HG03354 (cell line): ENCODE results near the gene SAPCD1.
A peak's percentile ranks its signal among the peaks of the same experiment; 100 is the strongest.

Experiments
- ATAC-seq: cut with Tn5 transposase; IDR thresholded peaks from one replicate; pipeline ENCODE4 v1.9.1; 2021; ENCODE audit warnings: mild to moderate bottlenecking; ENCODE audit not compliant: unreplicated experiment, poor library complexity, severe bottlenecking

Gene SAPCD1

DNA sequence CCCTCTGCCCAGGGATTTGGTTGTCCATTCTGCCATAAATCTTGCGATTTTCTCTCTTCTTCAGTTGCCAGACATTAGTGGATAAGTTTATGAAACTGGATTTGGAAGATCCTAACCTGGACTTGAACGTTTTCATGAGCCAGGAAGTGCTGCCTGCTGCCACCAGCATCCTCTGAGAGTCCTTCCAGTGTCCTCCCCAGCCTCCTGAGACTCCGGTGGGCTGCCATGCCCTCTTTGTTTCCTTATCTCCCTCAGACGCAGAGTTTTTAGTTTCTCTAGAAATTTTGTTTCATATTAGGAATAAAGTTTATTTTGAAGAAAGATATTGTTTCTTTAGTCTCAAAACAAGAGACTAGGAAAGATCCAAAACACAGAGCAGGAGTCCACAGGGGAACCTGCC is at the start of gene SAPCD1:
TSS of gene SAPCD1 (plus strand) at position 301 of the 400 bp plus-strand sequence. CDS start 399 bp downstream, outside the sequence.
- no peak for ATAC-seq

DNA sequence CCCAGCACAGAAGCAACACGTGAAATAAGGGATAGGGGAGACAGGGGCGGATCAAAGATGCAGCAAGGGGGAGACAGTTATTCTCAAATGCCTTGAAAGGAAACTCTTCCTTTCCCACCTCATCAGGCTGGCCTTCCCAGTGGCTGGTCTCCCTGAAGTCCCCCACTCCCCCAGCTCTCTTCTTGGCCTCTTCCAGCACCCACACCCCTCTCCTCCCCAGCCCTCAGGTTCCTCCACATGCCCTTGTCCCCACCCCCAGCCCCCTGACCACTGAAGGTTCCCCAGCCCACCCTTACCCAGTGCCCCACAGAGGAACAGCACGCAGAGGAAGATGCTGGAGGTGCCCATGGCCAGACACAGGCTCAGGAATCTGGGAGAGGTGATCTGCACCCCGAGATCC is 49.0 kb upstream of the SAPCD1 start:
- no peak for ATAC-seq

- ATAC-seq: no peak
These were observed 48.3 kb upstream of the SAPCD1 start for GRCh38 chr6:31713991-31714684.

- no peak for ATAC-seq
These were observed 47.2 kb upstream of the SAPCD1 start, which contains the start of gene LY6G6D for GRCh38 chr6:31715022-31715958. Gene LY6G6D (plus strand): TSS chr6:31715348. CDS start chr6:31715356, 8 bp downstream.

- ATAC-seq: no peak
These were observed 44.8 kb upstream of the SAPCD1 start for GRCh38 chr6:31717499-31718222.

GRCh38 chr6:31718265-31718664 is 44.2 kb upstream of the SAPCD1 start:
- ATAC-seq: no peak

DNA sequence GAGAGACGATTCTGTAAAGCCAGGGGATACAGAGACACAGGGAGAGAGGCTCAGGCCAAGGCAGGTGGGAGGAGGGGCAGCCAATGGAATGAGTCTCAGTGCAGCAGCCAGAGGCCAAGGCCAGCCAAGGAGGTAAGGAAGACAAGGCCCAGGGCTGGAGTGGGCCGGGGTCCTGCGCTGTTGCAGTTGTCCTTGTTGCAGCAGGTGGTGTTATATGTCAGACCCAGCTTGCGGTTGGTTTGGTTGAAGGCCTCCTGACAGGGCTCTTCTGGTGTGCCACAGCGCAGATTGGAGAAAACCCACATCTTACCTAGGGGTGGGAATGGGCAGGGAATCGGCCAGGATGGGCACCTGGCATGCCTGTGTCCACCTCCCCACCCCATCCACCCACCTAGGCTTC is 43.5 kb upstream of the SAPCD1 start:
- no peak for ATAC-seq

GRCh38 chr6:31720196-31720770 is 42.2 kb upstream of the SAPCD1 start:
- no peak for ATAC-seq

GRCh38 chr6:31721351-31722020 is 41.0 kb upstream of the SAPCD1 start, which contains the start of gene LY6G6C:
Gene LY6G6C (minus strand): TSS chr6:31721746. CDS start chr6:31721679, 67 bp downstream.
- no peak for ATAC-seq

DNA sequence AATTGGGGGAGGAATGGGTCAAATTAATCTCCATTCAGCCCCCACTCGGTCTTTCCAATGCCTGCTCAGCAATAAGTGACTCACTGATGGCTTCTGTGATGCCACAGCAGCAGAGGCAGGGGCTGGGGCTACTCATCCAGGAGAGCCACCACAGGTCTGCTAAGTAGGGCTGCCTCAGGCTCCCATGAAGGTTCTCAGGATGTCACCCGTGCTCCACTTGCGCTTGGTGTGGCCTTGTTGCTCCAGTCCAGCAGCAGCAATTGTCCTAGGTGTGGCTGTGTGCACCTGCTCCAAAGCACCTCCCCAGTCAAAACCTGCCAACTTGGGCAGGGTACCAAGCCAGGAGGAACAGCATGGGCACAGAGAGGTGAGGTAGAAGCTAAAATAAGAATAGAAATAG is 40.3 kb upstream of the SAPCD1 start:
- no peak for ATAC-seq

DNA sequence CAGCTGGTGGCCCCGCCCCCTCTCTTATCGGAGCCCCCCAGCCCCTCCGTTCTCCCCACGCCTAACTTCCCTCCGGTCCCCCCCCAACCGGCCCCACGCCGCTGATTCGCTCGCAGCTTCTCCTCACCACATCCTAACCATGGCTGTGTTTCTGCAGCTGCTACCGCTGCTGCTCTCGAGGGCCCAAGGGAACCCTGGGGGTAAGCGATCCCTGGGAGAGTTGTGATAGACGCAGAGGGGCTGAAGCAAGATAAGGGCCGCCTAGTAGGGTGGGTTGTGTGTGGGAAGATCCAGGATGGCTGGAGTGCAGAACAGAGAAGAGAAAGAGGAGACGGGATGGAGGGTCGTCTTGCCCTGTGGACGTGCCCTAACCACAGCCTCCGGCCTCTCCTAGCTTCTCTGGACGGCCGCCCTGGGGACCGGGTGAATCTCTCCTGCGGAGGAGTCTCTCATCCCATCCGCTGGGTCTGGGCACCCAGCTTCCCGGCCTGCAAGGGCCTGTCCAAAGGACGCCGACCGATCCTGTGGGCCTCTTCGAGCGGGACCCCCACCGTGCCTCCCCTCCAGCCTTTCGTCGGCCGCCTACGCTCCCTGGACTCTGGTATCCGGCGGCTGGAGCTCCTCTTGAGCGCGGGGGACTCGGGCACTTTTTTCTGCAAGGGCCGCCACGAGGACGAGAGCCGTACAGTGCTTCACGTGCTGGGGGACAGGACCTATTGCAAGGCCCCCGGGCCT is 39.0 kb upstream of the SAPCD1 start, which contains the start of gene MPIG6B:
TSS of gene MPIG6B (plus strand) at position 129 of the 735 bp plus-strand sequence. CDS start at position 140, 11 bp downstream.
- no peak for ATAC-seq

DNA sequence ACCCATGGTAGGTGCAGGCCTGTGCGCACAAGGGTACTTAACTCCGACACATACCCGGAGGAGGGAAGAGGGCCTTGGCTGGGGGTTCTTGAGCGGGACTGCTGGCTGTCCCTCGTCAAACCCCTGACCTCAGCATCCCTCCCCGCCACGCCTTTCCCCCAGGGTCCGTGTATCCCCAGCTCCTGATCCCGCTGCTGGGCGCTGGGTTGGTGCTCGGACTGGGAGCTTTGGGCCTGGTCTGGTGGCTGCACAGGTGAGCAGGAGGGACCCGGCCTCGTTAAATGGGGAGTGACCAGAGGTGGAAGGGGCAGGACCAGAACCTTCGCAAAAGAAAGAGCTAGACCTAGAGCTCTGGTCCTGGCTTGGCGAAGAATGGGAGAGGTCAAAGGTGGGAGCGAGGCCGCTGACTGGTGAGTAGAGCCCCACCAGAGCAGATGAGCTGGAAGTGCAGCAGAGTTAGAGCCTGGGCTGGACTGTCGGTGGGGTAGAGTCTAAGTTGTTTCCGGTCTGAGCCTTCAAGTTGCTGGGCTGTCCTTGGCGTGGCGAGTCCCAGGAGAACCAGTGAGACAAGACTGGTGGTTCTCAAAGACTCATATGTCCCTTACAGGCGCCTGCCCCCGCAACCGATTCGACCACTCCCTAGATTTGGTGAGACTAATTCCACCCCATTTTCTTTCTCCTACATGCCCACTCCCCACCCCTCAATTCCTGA is 38.3 kb upstream of the SAPCD1 start:
- no peak for ATAC-seq

GRCh38 chr6:31725502-31726350 is 36.7 kb upstream of the SAPCD1 start:
- ATAC-seq: no peak

DNA sequence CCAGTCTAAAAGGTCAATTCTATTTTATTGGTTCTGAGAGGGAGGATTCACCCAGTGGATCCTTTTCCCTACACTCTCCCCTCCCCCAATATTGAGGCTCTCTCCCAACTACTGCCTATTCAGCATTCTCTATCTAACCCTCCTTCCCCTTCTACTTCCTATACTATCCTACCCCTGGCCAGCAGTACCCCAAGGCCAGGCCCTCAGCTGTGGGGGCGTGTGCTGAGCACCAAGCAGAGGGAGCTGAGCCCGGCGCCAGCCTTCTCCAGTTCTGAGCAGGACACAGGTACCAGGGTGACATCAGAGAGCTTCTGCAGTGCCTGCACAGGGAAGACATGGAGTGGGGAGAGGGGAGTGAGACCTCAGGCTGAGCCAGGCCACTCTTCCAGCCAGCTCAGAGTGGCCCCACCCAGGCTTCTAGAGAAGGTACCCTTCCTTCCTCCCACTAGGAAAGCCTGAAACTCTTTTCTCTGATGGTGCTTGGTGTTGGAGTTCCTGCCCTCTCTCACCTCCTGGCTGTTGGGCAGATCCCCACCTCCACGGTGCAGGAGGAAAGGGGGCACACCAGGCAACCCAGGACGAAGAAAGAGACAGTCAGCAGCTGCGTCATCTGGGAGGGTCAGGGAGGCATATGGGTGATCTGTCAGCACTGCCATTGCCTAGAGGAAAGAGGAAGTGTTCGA is 35.3 kb upstream of the SAPCD1 start:
- ATAC-seq: peak; percentile 67

- ATAC-seq: no peak
These were observed 34.5 kb upstream of the SAPCD1 start for GRCh38 chr6:31727717-31728671.
